ENCODE results near the gene YPEL3.
A peak's percentile ranks its signal among the peaks of the same experiment; 100 is the strongest.

Gene YPEL3

DNA sequence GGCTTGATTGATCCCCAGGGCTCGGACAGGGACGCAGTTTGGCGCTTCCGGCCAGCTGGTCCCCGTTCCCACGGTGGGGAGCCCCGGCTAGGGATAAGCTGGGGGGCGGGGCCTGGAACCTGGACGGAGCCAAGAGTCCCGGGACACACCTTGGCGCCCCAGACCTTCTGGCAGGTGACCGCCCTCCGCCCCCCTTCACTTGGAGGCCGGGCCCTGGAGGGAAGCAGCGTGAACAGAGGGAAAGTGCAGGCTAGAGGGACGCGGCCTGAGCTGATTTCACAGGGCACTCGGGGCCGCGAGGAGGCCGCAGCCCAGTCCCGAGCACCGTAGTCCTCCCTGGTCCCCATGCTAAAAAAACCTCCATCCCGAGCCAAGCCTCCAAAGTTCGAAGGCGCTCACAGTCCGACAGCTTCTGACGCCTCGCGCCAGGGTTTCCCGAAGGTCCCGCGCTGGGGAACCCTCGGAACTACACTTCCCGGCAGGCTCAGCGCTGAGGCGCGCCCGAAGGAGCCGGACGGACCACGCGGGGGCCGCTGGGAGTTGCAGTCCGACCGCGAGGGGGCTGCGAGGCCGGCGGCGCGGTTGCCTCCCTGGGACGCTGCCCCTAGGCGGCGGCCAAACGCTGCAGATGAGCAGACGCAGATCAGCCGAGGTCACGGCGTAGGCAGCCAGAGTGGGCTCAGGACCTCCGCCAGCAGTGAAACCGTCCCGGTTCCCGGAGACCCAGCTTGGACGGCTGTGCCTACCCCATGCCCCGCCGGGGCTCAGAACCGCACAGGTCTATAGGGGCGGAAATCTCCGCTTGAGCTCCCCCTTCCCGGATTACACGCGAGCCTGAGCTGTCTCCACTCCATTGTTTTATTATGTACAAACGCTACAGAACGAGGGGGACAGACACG, 4.3 kb downstream of the YPEL3 start, which contains the start of gene TBX6:
Gene TBX6, minus strand, starts transcription at position 451 of the 899 bp plus-strand sequence. CDS start 731 bp downstream, outside the sequence.
- Histone ChIP-seq H3K4me3 (ENCODE audit: insufficient read depth, low read depth, low read length, poor library complexity, severe bottlenecking) (peak within 1 kb of the TSS; percentile 38), H3K36me3 (ENCODE audit: control insufficient read depth, insufficient read depth, low read length) (peaks cover 8% of the 10 kb centered on the region), H3K4me1 (ENCODE audit: control insufficient read depth, insufficient read depth, low read length, poor library complexity, severe bottlenecking) (peaks cover 42% of the 10 kb centered on the region), H3K27ac (ENCODE audit: insufficient read depth, low read length, poor library complexity, severe bottlenecking) (peak within 1 kb of the TSS; percentile 66), H3K27me3 (replicated peaks; ENCODE audit: control insufficient read depth, insufficient read depth, low read length, poor library complexity, severe bottlenecking) (no peaks in the 10 kb centered on the region), H3K9me3 (ENCODE audit: control insufficient read depth, low read length) (peaks cover under 1% of the 10 kb centered on the region)
- DNase-seq = peak; percentile 87 to 89 (median 87)

DNA sequence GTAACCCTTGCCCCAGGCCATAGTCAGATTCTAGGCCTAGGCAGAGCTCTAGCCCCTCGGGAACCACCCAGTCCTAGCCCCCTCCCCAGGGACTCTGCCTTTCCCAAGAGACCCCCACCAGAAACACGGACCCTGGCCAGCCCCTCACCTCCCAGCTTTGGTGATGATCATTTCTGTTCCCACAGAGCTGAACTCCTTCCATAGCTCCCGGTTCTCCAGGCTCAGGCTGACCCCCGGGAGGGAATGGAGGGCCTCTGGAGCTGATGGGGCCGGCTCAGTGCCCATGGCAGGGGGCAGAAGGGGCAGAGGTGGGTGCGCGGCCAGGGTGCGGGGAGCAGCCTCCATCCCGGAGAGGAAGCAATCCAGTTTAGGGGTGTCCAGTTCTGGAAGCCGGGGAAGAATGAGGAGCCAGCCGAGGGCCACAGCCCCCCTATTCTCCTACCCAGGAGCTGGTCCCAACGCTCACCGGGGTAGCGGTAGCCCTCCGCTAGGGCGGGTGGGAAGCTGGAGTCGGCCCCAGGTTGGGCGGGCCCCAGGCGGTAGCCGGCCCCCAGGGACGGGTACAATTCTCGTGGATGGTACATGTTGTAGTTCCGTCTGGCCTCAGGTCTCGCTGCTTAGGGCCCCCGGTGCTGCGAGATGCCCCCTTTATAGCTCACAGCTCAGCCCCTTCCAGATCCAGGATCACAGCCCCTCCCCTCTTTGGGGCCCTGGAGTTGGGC, 5.2 kb downstream of the YPEL3 start:
- no peak overlapping the region for H3K27ac ChIP-seq (ENCODE audit: insufficient read depth, low read length, poor library complexity, severe bottlenecking)
- H3K4me3 ChIP-seq (ENCODE audit: insufficient read depth, low read depth, low read length, poor library complexity, severe bottlenecking) = no peak overlapping the region
- no peaks in the 10 kb centered on the region for H3K27me3 ChIP-seq (replicated peaks; ENCODE audit: control insufficient read depth, insufficient read depth, low read length, poor library complexity, severe bottlenecking)
- H3K36me3 ChIP-seq (ENCODE audit: control insufficient read depth, insufficient read depth, low read length) = peaks cover 8% of the 10 kb centered on the region
- H3K4me1 ChIP-seq (ENCODE audit: control insufficient read depth, insufficient read depth, low read length, poor library complexity, severe bottlenecking) = peaks cover 42% of the 10 kb centered on the region
- H3K9me3 ChIP-seq (ENCODE audit: control insufficient read depth, low read length) = no peaks in the 10 kb centered on the region
- DNase-seq = no peak

DNA sequence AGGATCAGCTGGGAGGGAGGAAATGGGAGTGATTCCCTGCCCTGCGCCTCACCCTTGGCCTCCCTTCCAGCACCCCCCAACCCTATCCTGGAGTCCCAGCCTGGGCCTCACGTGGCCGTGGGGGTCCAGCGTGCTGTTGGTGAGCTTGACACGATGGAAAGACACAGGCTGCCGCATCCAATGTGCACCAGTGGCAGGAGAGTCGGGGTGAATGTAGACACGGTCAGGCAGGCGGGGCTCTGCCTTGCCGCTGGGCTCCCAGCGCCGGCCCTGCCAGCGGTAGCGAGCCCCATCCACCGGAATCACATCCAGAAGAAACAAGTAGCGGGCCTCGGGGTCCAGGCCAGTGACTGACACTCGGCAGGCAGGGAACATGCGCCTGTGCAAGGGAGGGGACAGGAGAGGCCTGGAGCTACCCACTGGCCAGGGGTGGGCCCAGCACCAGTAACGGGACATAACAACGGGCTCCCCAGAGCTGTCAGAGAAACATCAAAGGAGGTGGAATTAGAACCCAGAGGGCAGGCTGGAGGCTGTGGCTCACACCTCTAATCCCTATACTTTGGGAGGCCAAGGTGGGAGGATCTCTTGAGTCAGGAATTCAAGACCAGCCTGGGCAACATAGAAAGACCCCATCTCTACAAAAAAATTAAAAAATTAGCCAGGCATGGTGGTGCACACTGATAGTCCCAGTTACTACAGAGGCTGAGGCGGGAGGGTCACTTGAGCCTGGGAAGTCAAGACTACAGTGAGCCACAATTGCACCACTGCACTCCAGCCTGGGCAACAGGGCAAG, 7.0 kb downstream of the YPEL3 start:
- DNase-seq = no peak
- no peak overlapping the region for H3K4me3 ChIP-seq (ENCODE audit: insufficient read depth, low read depth, low read length, poor library complexity, severe bottlenecking)
- H3K9me3 ChIP-seq (ENCODE audit: control insufficient read depth, low read length) = no peaks in the 10 kb centered on the region
- peaks cover 30% of the 10 kb centered on the region for H3K4me1 ChIP-seq (ENCODE audit: control insufficient read depth, insufficient read depth, low read length, poor library complexity, severe bottlenecking)
- no peak overlapping the region for H3K27ac ChIP-seq (ENCODE audit: insufficient read depth, low read length, poor library complexity, severe bottlenecking)
- H3K36me3 ChIP-seq (ENCODE audit: control insufficient read depth, insufficient read depth, low read length) = peaks cover 16% of the 10 kb centered on the region
- no peaks in the 10 kb centered on the region for H3K27me3 ChIP-seq (replicated peaks; ENCODE audit: control insufficient read depth, insufficient read depth, low read length, poor library complexity, severe bottlenecking)

DNA sequence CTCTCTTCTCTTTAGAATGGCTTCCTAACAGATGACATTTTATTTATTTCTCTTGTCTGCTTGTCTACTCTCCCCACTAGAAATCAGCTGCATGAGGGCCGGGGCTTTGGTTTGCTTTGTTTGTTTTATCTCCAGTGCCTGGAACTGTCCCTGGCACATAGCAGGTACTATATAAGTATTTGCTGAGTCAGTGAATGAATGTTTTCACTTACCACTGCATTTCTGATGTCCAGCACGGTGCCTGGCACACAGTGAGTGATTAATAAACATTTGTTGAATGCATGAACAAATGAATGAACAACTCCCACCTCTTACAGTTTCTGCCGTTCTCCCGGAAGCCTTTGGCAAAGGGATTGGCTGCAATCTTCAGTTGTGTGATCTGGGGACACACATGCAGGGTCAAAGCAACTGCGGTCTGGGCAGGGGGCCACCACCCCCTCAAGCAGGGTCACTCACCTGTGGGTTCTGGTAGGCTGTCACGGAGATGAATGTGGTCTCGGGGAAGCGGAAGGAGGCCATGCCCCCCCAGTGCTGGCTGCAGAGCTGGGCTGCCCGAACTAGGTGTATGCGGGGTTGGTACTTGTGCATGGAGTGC, 7.7 kb downstream of the YPEL3 start:
- Histone ChIP-seq H3K4me1 (ENCODE audit: control insufficient read depth, insufficient read depth, low read length, poor library complexity, severe bottlenecking) (peaks cover 30% of the 10 kb centered on the region), H3K4me3 (ENCODE audit: insufficient read depth, low read depth, low read length, poor library complexity, severe bottlenecking) (no peak overlapping the region), H3K27me3 (replicated peaks; ENCODE audit: control insufficient read depth, insufficient read depth, low read length, poor library complexity, severe bottlenecking) (no peaks in the 10 kb centered on the region), H3K9me3 (ENCODE audit: control insufficient read depth, low read length) (no peaks in the 10 kb centered on the region), H3K36me3 (ENCODE audit: control insufficient read depth, insufficient read depth, low read length) (peaks cover 23% of the 10 kb centered on the region), H3K27ac (ENCODE audit: insufficient read depth, low read length, poor library complexity, severe bottlenecking) (no peak overlapping the region)
- no peak for DNase-seq

DNA sequence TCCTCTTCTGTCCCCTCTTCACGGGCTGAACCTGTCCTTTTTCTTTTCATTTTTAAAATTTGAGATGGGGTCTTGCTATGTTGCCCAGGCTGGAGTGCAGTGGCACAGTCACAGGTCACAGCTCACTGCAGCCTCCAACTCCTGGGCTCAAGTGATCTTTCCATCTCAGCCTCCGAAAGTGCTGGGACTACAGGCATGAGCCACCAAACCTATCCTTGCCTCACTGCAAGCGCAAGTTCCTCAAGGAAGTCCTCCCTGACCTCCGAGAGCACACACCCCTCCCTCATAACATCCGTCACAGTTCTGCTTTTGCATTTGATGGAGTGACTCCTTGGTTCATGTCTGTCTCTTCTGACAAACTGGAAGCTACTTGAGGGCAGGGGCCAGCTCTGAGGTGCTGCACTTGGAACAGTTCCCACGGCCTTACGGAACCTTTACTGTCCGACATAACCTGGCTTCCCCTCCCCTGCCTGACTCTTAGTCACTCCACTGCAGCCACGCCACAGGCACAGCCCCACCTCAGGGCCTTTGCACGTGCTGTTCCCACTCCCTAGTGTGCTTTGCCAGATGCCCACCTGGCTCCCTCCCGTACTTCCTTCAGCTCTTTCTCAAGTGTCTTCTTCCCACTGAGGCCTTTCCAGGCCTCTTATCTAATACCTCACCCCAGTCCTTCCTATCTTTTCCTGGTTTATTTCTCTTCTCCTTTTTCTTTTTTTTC, 8.7 kb downstream of the YPEL3 start:
- DNase-seq = no peak
- Histone ChIP-seq H3K36me3 (ENCODE audit: control insufficient read depth, insufficient read depth, low read length) (peaks cover 33% of the 10 kb centered on the region), H3K4me3 (ENCODE audit: insufficient read depth, low read depth, low read length, poor library complexity, severe bottlenecking) (no peak overlapping the region), H3K9me3 (ENCODE audit: control insufficient read depth, low read length) (no peaks in the 10 kb centered on the region), H3K27me3 (replicated peaks; ENCODE audit: control insufficient read depth, insufficient read depth, low read length, poor library complexity, severe bottlenecking) (no peaks in the 10 kb centered on the region), H3K4me1 (ENCODE audit: control insufficient read depth, insufficient read depth, low read length, poor library complexity, severe bottlenecking) (peaks cover 20% of the 10 kb centered on the region), H3K27ac (ENCODE audit: insufficient read depth, low read length, poor library complexity, severe bottlenecking) (no peak overlapping the region)

DNA sequence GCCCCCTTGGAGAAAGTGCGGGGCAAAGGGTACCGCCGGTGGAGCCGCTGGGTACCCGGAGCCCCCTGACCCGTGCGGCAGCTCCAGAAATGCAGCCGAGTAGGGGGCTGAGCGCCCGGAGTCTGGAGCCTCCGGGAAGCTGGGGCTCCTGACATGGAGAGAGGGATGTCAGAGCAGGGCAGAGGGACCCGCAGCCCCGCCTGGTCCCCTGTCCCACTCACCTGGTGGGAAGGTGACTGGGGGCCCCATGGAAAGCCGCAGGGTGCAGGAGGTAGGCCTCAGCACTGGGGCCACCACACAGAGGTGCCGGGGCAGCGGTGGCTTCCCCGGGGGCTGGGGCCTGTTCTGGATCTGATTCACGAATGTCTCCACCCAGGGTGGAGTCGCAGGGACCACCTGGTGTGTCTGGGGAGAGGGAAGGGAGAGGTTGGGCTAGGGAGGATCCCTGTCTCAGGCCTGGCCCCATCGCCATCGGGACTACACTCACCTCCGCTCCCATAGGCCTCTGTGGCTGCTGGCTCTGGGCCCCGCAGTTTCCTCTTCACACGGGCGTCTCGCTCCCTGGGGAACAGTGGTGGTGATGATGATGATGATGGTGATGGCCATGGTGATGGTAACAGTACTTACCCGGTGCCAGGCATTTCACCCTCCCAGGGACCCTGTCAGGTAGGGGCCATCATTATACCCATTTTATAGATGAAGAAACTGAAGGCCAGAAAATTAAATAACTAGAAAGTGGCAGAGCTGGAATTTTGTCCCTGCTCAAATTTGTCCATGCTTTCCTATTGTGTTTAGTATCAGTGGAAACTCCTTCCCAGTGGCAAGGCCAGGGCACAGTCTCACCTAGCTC, 9.5 kb downstream of the YPEL3 start:
- H3K4me1 ChIP-seq (ENCODE audit: control insufficient read depth, insufficient read depth, low read length, poor library complexity, severe bottlenecking) = peaks cover 14% of the 10 kb centered on the region
- no peak overlapping the region for H3K27ac ChIP-seq (ENCODE audit: insufficient read depth, low read length, poor library complexity, severe bottlenecking)
- H3K4me3 ChIP-seq (ENCODE audit: insufficient read depth, low read depth, low read length, poor library complexity, severe bottlenecking) = no peak overlapping the region
- no peaks in the 10 kb centered on the region for H3K9me3 ChIP-seq (ENCODE audit: control insufficient read depth, low read length)
- H3K36me3 ChIP-seq (ENCODE audit: control insufficient read depth, insufficient read depth, low read length) = peaks cover 38% of the 10 kb centered on the region
- no peak for DNase-seq
- no peaks in the 10 kb centered on the region for H3K27me3 ChIP-seq (replicated peaks; ENCODE audit: control insufficient read depth, insufficient read depth, low read length, poor library complexity, severe bottlenecking)

DNA sequence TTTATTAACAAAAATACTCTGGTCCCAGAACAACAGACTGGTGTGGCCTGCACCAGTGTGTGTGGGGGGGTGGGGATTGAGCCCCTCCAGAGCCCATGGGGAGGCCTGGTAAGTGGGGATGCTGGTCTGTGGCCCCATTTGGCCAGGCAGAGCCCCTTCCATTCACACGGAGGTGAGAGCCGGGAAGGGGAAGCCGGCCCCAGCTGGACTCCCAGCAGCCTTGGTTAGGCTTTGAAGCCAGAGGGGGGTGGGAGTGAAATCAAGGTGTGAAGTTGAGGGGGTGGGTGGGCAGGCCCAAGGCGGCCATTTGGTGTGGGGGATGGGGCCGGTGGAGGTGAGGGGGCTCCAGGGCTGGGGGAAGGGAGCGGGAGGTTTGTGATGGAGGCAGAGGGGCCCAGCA, 10.2 kb downstream of the YPEL3 start:
- Histone ChIP-seq H3K36me3 (ENCODE audit: control insufficient read depth, insufficient read depth, low read length) (peaks cover 45% of the 10 kb centered on the region), H3K27ac (ENCODE audit: insufficient read depth, low read length, poor library complexity, severe bottlenecking) (no peak overlapping the region), H3K4me1 (ENCODE audit: control insufficient read depth, insufficient read depth, low read length, poor library complexity, severe bottlenecking) (peaks cover 11% of the 10 kb centered on the region), H3K9me3 (ENCODE audit: control insufficient read depth, low read length) (no peaks in the 10 kb centered on the region), H3K4me3 (ENCODE audit: insufficient read depth, low read depth, low read length, poor library complexity, severe bottlenecking) (no peak overlapping the region), H3K27me3 (replicated peaks; ENCODE audit: control insufficient read depth, insufficient read depth, low read length, poor library complexity, severe bottlenecking) (no peaks in the 10 kb centered on the region)
- DNase-seq = no peak

DNA sequence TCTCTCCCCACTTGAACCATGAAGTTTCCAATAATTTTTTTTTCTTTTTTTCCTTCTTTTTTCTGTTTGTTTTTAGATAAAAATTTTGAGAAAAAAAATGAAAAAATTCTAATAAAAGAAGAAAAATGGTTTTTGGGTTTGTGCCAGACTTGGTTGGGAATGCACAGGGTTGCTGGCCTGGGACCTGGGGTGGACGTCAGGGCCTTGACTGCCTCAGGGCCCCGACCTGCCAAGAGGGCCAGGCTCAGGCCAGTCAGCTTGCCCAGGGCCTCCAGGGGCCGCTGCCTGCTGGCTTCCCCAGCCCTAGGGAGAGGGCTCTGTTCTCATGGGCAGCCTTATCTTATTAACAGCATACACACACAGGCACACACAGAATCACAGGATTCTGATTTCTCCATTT, 10.8 kb downstream of the YPEL3 start:
- Histone ChIP-seq H3K27ac (ENCODE audit: insufficient read depth, low read length, poor library complexity, severe bottlenecking) (no peak overlapping the region), H3K36me3 (ENCODE audit: control insufficient read depth, insufficient read depth, low read length) (peaks cover 48% of the 10 kb centered on the region), H3K27me3 (replicated peaks; ENCODE audit: control insufficient read depth, insufficient read depth, low read length, poor library complexity, severe bottlenecking) (no peaks in the 10 kb centered on the region), H3K4me1 (ENCODE audit: control insufficient read depth, insufficient read depth, low read length, poor library complexity, severe bottlenecking) (peaks cover 5% of the 10 kb centered on the region), H3K4me3 (ENCODE audit: insufficient read depth, low read depth, low read length, poor library complexity, severe bottlenecking) (no peak overlapping the region), H3K9me3 (ENCODE audit: control insufficient read depth, low read length) (no peaks in the 10 kb centered on the region)
- no peak for DNase-seq

All from effector memory CD4-positive, alpha-beta T cell (primary cell).